Esophagus squamous epithelium (tissue), 5 donors: ENCODE measurements around the gene CARD8. TPM values are rescaled to one million over a fixed set of nuclear protein-coding genes. Genes with fewer than 3 reads are reported as not detected.

Experiments
- DNase-seq: peaks from one replicate; lab custom pipeline; 2025; lab: John Stamatoyannopoulos, UW
- H3K27ac ChIP-seq, 4 donors: fragments of 200-600 bp; sonication (generic); one replicate each; pipeline ENCODE4 v1.5.1; 2016 to 2019; ENCODE audit warnings: mild to moderate bottlenecking in 1 of 4
- H3K27me3 ChIP-seq, 4 donors: fragments of 200-600 bp; sonication (generic); 1 replicate in 3 of 4; 2 replicates in 1 of 4; pipeline versions ENCODE4 v1.5.1 to v1.6.0; 2017 to 2021; ENCODE audit warnings: antibody characterized with exemption in 1 of 4
- H3K36me3 ChIP-seq, 3 donors: fragments of 200-600 bp; sonication (generic); one replicate each; pipeline ENCODE4 v1.5.1; 2016 to 2019
- H3K4me1 ChIP-seq, 3 donors: fragments of 200-600 bp; sonication (generic); one replicate each; pipeline ENCODE4 v1.5.1; 2017 to 2019
- H3K4me3 ChIP-seq, 4 donors: fragments of 200-600 bp; sonication (generic); 1 replicate in 3 of 4; 2 replicates in 1 of 4; pipeline ENCODE4 v1.5.1; 2016 to 2019; ENCODE audit warnings: mild to moderate bottlenecking in 2 of 4, moderate library complexity in 1 of 4
- H3K9me3 ChIP-seq, 3 donors: fragments of 200-600 bp; sonication (generic); one replicate each; pipeline ENCODE4 v1.5.1; 2016 to 2019
- CTCF ChIP-seq, 6 experiments: fragments of 450-650 bp in 4 of 6; fragments of 200-600 bp in 2 of 6; sonication (generic) in 2 of 6; IDR thresholded peaks; one replicate each; pipeline ENCODE4 v1.5.1; 2016 to 2019; ENCODE audit warnings: antibody characterized with exemption in 6 of 6, mild to moderate bottlenecking in 4 of 6, moderate library complexity in 4 of 6
- POLR2A ChIP-seq, 4 donors: fragments of 450-650 bp; IDR thresholded peaks; one replicate each; pipeline ENCODE4 v1.6.1; 2017; ENCODE audit warnings: antibody characterized with exemption in 4 of 4, mild to moderate bottlenecking in 4 of 4, moderate library complexity in 3 of 4
- WGBS, 2 donors: methylation state at CpG; one replicate each; pipeline ENCODE4 v1.1.5; 2018; 5-methylcytosine and 5-hydroxymethylcytosine counted together
- intact Hi-C: fragments of 100-400 bp; cut with DNase I; formaldehyde crosslinking; loops from one replicate; pipeline ENCODE4 v1.15.0; 2022
- total RNA-seq, 4 donors: library from RNA; depleted of rRNA; stranded (reverse); fragments of >200 nt; gene quantifications; one replicate each; pipeline ENCODE4 v1.1.0, GENCODE V29; 2016
- donor health status: DM: yes; HTN: yes; CAD: no.

The CARD8 gene
- total RNA-seq, 4 donors from 2014 or later: 9.7 to 21.9 (median 11.3) TPM

GRCh38 chr19:48169578-48169938 is 86.2 kb downstream of the CARD8 start:
- DNase-seq: peak; percentile 69
- intact Hi-C loops: no loop called here
- WGBS, 2 donors: 3 to 5% methylated on average over 5 to 6 of the region's 15 CpGs
- Histone ChIP-seq H3K27ac (peak overlapping the region; percentile 92 to 99 (median 94)), H3K9me3 (no peaks in the 10 kb centered on the region), H3K4me3 (peak overlapping the region; percentile 71 to 93 (median 89)), H3K4me1 (peaks cover 3 to 32% (median 6%) of the 10 kb centered on the region in 3 donors), H3K27me3 (no peaks in the 10 kb centered on the region), H3K36me3 (peaks cover 0 to 34% (median 6%) of the 10 kb centered on the region in 3 donors)
- TF ChIP-seq POLR2A (IDR thresholded peaks at IDR 0.05) (no peak), CTCF (IDR thresholded peaks at IDR 0.05) (no peak)

GRCh38 chr19:48168689-48169088 is 87.0 kb downstream of the CARD8 start:
- Histone ChIP-seq H3K4me3 (no peak overlapping the region), H3K27me3 (no peaks in the 10 kb centered on the region), H3K9me3 (no peaks in the 10 kb centered on the region), H3K36me3 (peaks cover 0 to 32% (median 0%) of the 10 kb centered on the region in 3 donors), H3K27ac (no peak overlapping the region), H3K4me1 (peaks cover 3 to 36% (median 6%) of the 10 kb centered on the region in 3 donors)
- intact Hi-C loops: no loop called here
- TF ChIP-seq CTCF (IDR thresholded peaks at IDR 0.05) (no peak), POLR2A (IDR thresholded peaks at IDR 0.05) (no peak)
- DNase-seq: no peak
- 77 to 93% methylated on average over 5 of the region's 5 CpGs for WGBS, 2 donors

- peaks cover 0 to 71% (median 9%) of the 10 kb centered on the region in 3 donors for H3K36me3 ChIP-seq
- no peaks in the 10 kb centered on the region for H3K4me1 ChIP-seq
- H3K27me3 ChIP-seq: no peaks in the 10 kb centered on the region
- WGBS, 2 donors: 92 to 93% methylated on average over 8 to 9 of the region's 12 CpGs
- H3K4me3 ChIP-seq: no peak overlapping the region
- intact Hi-C loops: no loop called here
- H3K9me3 ChIP-seq: no peaks in the 10 kb centered on the region
- H3K27ac ChIP-seq: no peak overlapping the region
- no peak for DNase-seq
- TF ChIP-seq CTCF (IDR thresholded peaks at IDR 0.05) (peak in 1 of 6 experiments; percentile 4), POLR2A (IDR thresholded peaks at IDR 0.05) (no peak)
These were observed 97.4 kb downstream of the CARD8 start for GRCh38 chr19:48158210-48158790.

Other genes with a start within 250 kb of the CARD8 start
- not detected for gene CABP5, start 211.8 kb downstream of the CARD8 start, total RNA-seq
- gene PLA2G4C, start 145.1 kb downstream of the CARD8 start, total RNA-seq: 1 to 10 TPM in 2 of 4 donors, under 1 TPM in 1, not detected in 1; 0.61 to 4.0 (median 1.3) TPM
- 10 to 100 TPM; 25.7 to 44.3 (median 31.1) TPM for gene LIG1, start 85.6 kb downstream of the CARD8 start, total RNA-seq
- 1 to 10 TPM; 2.0 to 4.7 (median 2.7) TPM for gene ZSWIM9, start 85.2 kb downstream of the CARD8 start, total RNA-seq
- gene ZNF114, start 14.2 kb upstream of the CARD8 start, total RNA-seq: not detected
- 10 to 100 TPM in 1 of 4 donors, 1 to 10 TPM in 3; 2.0 to 23.7 (median 6.0) TPM for gene EMP3, start 69.6 kb upstream of the CARD8 start, total RNA-seq
- gene TMEM143, start 108.0 kb upstream of the CARD8 start, total RNA-seq: 1 to 10 TPM; 3.2 to 9.3 (median 6.2) TPM
- not detected for gene SYNGR4, start 108.5 kb upstream of the CARD8 start, total RNA-seq
- gene KDELR1, start 135.6 kb upstream of the CARD8 start, total RNA-seq: 10 to 100 TPM; 63.5 to 87.4 (median 70.2) TPM
- gene GRIN2D, start 137.8 kb upstream of the CARD8 start, total RNA-seq: under 1 TPM; 0.09 to 0.47 (median 0.15) TPM
- gene GRWD1, start 190.1 kb upstream of the CARD8 start, total RNA-seq: 10 to 100 TPM; 33.0 to 43.9 (median 34.6) TPM
- gene KCNJ14, start 199.7 kb upstream of the CARD8 start, total RNA-seq: 1 to 10 TPM in 1 of 4 donors, under 1 TPM in 3; 0.57 to 1.3 (median 0.92) TPM
- 100 to 1,000 TPM in 1 of 4 donors, 10 to 100 TPM in 3; 40.8 to 101 (median 47.8) TPM for gene CYTH2, start 213.5 kb upstream of the CARD8 start, total RNA-seq